ENCODE results near the gene PPP4R3B.

PPP4R3B gene

DNA sequence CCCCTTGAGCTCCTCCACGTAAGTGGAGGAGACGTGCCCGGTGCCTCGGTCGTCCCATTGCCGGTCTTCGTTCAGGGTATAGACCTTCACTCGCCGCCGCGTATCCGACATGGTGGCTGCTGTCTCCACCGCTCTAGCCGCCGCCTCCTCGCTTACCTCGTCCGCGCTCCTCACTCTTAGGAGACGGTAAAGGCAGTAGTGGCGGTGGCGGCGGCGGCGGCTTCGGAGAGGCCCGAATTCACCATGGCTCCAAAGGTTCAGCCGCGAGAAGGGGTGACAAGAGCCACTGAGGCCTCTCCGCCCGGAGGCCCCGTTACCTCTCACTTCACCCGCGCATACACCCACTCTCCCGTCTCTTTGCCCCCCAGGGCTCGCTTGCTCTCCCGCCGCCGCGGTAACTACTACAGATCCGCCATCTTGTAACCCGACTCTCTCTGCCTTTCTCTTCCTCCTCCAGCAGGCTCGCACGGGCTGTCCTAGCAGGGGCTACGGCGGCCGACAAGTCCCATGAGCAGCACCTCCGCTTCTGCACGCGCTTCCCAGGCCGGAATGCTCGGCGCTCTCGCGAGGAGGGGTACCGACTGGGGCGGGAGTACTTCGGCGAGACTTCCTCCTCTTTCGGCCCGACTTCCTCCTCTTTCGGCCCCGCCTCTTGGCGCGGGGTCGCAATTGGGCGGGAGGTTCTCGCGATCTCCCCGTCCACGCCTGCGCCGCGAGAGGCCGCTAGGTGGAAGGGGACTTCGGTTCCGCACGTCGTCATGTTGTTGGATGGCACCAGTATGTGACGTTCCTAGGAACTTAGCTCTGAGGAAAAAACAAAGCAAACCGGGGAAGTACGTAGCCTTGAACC, at the start of gene PPP4R3B:
Gene PPP4R3B (minus strand): TSS at position 448 of the 850 bp plus-strand sequence. CDS start 337 bp downstream, at position 111.
- peak; percentile 99 for DNase-seq (ENCODE audit: low spot score)
- H3K4me1 ChIP-seq (ENCODE audit: insufficient read depth, poor library complexity, severe bottlenecking) = peaks cover 13% of the 10 kb centered on the region
- H3K27me3 ChIP-seq (ENCODE audit: insufficient read depth, poor library complexity, severe bottlenecking) = no peaks in the 10 kb centered on the region
- H3K27ac ChIP-seq (ENCODE audit: poor library complexity, severe bottlenecking) = peak within 1 kb of the TSS; percentile 77
- H3K36me3 ChIP-seq (ENCODE audit: low read depth) = peaks cover 27% of the 10 kb centered on the region
- H3K9me3 ChIP-seq (ENCODE audit: severe bottlenecking) = no peaks in the 10 kb centered on the region
- peak; percentile 85 for ATAC-seq (ENCODE audit: low read depth)
- TF ChIP-seq CTCF (IDR thresholded peaks at IDR 0.05; ENCODE audit: poor library complexity, severe bottlenecking) = peak; percentile 24
- H3K4me3 ChIP-seq (ENCODE audit: severe bottlenecking) = peak within 1 kb of the TSS; percentile 82

DNA sequence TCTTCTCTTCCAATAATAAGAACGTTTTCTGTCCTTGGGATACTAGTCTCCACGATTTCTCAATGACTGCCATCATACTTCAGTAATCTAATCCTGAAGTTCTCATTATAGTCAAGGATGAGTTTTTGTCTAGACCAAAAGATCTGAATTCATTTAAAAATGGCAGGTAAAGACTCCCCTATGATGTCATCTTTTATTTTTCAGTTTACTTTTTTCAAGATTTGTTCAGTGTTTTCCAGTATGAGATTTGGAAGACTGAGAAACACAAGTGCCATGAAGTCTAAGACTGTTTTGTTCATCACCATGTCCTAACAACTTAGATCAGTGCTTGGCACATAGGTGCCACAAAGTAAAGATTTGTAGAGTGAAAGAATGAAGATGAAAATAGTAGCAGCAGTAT, 35.8 kb upstream of the PPP4R3B start:
- H3K27ac ChIP-seq (ENCODE audit: poor library complexity, severe bottlenecking) = no peak overlapping the region
- DNase-seq (ENCODE audit: low spot score) (no peak), ATAC-seq (ENCODE audit: low read depth) (no peak)
- H3K4me3 ChIP-seq (ENCODE audit: severe bottlenecking) = no peak overlapping the region
- no peak for TF ChIP-seq CTCF (IDR thresholded peaks at IDR 0.05; ENCODE audit: poor library complexity, severe bottlenecking)
- H3K27me3 ChIP-seq (ENCODE audit: insufficient read depth, poor library complexity, severe bottlenecking) = no peaks in the 10 kb centered on the region
- H3K9me3 ChIP-seq (ENCODE audit: severe bottlenecking) = no peaks in the 10 kb centered on the region
- peaks cover 71% of the 10 kb centered on the region for H3K36me3 ChIP-seq (ENCODE audit: low read depth)
- no peaks in the 10 kb centered on the region for H3K4me1 ChIP-seq (ENCODE audit: insufficient read depth, poor library complexity, severe bottlenecking)

GRCh38 chr2:55649211-55649610, 31.8 kb upstream of the PPP4R3B start:
- ATAC-seq (ENCODE audit: low read depth) (no peak), DNase-seq (ENCODE audit: low spot score) (no peak)
- no peak overlapping the region for H3K27ac ChIP-seq (ENCODE audit: poor library complexity, severe bottlenecking)
- no peaks in the 10 kb centered on the region for H3K27me3 ChIP-seq (ENCODE audit: insufficient read depth, poor library complexity, severe bottlenecking)
- H3K4me3 ChIP-seq (ENCODE audit: severe bottlenecking) = no peak overlapping the region
- no peaks in the 10 kb centered on the region for H3K9me3 ChIP-seq (ENCODE audit: severe bottlenecking)
- TF ChIP-seq CTCF (IDR thresholded peaks at IDR 0.05; ENCODE audit: poor library complexity, severe bottlenecking) = no peak
- H3K4me1 ChIP-seq (ENCODE audit: insufficient read depth, poor library complexity, severe bottlenecking) = no peaks in the 10 kb centered on the region
- peaks cover 75% of the 10 kb centered on the region for H3K36me3 ChIP-seq (ENCODE audit: low read depth)

GRCh38 chr2:55636831-55637230, 19.4 kb upstream of the PPP4R3B start:
- DNase-seq (ENCODE audit: low spot score) = no peak
- no peak overlapping the region for H3K4me3 ChIP-seq (ENCODE audit: severe bottlenecking)
- H3K27ac ChIP-seq (ENCODE audit: poor library complexity, severe bottlenecking) = no peak overlapping the region
- H3K27me3 ChIP-seq (ENCODE audit: insufficient read depth, poor library complexity, severe bottlenecking) = no peaks in the 10 kb centered on the region
- no peak for ATAC-seq (ENCODE audit: low read depth)
- H3K4me1 ChIP-seq (ENCODE audit: insufficient read depth, poor library complexity, severe bottlenecking) = no peaks in the 10 kb centered on the region
- no peak for TF ChIP-seq CTCF (IDR thresholded peaks at IDR 0.05; ENCODE audit: poor library complexity, severe bottlenecking)
- H3K9me3 ChIP-seq (ENCODE audit: severe bottlenecking) = no peaks in the 10 kb centered on the region
- H3K36me3 ChIP-seq (ENCODE audit: low read depth) = peaks cover 73% of the 10 kb centered on the region

GRCh38 chr2:55628931-55629330, 11.5 kb upstream of the PPP4R3B start:
- Histone ChIP-seq H3K9me3 (ENCODE audit: severe bottlenecking) (no peaks in the 10 kb centered on the region), H3K36me3 (ENCODE audit: low read depth) (peaks cover 9% of the 10 kb centered on the region), H3K27ac (ENCODE audit: poor library complexity, severe bottlenecking) (no peak overlapping the region), H3K4me1 (ENCODE audit: insufficient read depth, poor library complexity, severe bottlenecking) (no peaks in the 10 kb centered on the region), H3K4me3 (ENCODE audit: severe bottlenecking) (no peak overlapping the region), H3K27me3 (ENCODE audit: insufficient read depth, poor library complexity, severe bottlenecking) (no peaks in the 10 kb centered on the region)
- no peak for DNase-seq (ENCODE audit: low spot score)
- TF ChIP-seq CTCF (IDR thresholded peaks at IDR 0.05; ENCODE audit: poor library complexity, severe bottlenecking) = no peak
- peak; percentile 56; the same call in 1 of the 3 replicates for ATAC-seq (ENCODE audit: low read depth)

Data from RWPE2 (cell line).